Endothelial cell of umbilical vein (primary cell): ENCODE results near the gene GPR183. TPM values are rescaled to one million over a fixed set of nuclear protein-coding genes. Genes with fewer than 3 reads are reported as not detected.

Source experiments
- BruUV-seq: library from RNA; stranded (reverse); fragments of 400-500 nt; replicated peaks from 2 replicates; lab custom pipeline; 2021; lab: Mats Ljungman, UMichigan
- CTCF ChIA-PET: fragments of 300-600, 350-600 bp; sonication (Branson Sonifier 250); formaldehyde crosslinking; loops from one replicate; lab custom pipeline; 2021; ENCODE audit warnings: antibody characterized with exemption, inconsistent platforms; lab: Charles Lee
- POLR2A ChIA-PET: fragments of 300-600, 350-600 bp; sonication (Branson Sonifier 250); formaldehyde crosslinking; loops from one replicate; lab custom pipeline; 2021; ENCODE audit warnings: antibody characterized with exemption, inconsistent platforms; lab: Charles Lee
- DNase-seq: peaks from one replicate; pipeline ENCODE4 v3.0.0-alpha.2; 2011; ENCODE audit warnings: low read depth, low spot score
- FAIRE-seq: peaks from 2 replicates; lab custom pipeline; 2011; peaks lifted over from hg19 to GRCh38; lab: Jason Lieb, UNC
- H2AFZ ChIP-seq: 2 replicates; pipeline ENCODE4 v1.6.0; 2012; ENCODE audit warnings: low read depth, low read length, control low read depth, inconsistent platforms
- H3K27ac ChIP-seq: 2 replicates; pipeline ENCODE4 v1.5.1; 2011; ENCODE audit warnings: low read depth, mild to moderate bottlenecking, control low read depth, low read length, moderate library complexity; ENCODE audit not compliant: insufficient read depth
- H3K27me3 ChIP-seq, 2 experiments: 2 replicates each; pipeline versions ENCODE4 v1.6.0 to v1.6.1; 2011; ENCODE audit warnings: low read length in 2 of 2, mixed read lengths in 1 of 2; ENCODE audit not compliant: control insufficient read depth in 2 of 2, insufficient read depth in 2 of 2
- H3K36me3 ChIP-seq, 2 experiments: 2 replicates in 1 of 2; 3 replicates in 1 of 2; pipeline ENCODE4 v1.5.1; 2011; ENCODE audit warnings: low read length in 2 of 2, mild to moderate bottlenecking in 1 of 2, moderate library complexity in 1 of 2; ENCODE audit not compliant: control insufficient read depth in 2 of 2, insufficient read depth in 2 of 2; ENCODE audit errors: extremely low read depth in 1 of 2
- H3K4me1 ChIP-seq: 3 replicates; pipeline ENCODE4 v1.5.1; 2011; ENCODE audit warnings: mild to moderate bottlenecking, low read length; ENCODE audit not compliant: control insufficient read depth, insufficient read depth; ENCODE audit errors: extremely low read depth
- H3K4me2 ChIP-seq: 2 replicates; pipeline ENCODE4 v1.6.1; 2011; ENCODE audit warnings: low read length, control low read depth, mixed read lengths; ENCODE audit not compliant: insufficient read depth
- H3K4me3 ChIP-seq, 3 experiments: fragments of 200-600 bp in 1 of 3; sonication (generic), shearing (Covaris generic) in 1 of 3; replicated peaks in 1 of 3; 2 replicates each; pipeline ENCODE4 v1.5.1; 2011 to 2016; ENCODE audit warnings: control low read depth in 3 of 3, low read length in 3 of 3, mild to moderate bottlenecking in 2 of 3, inconsistent platforms in 1 of 3, low read depth in 1 of 3, moderate library complexity in 1 of 3; ENCODE audit not compliant: insufficient read depth in 1 of 3
- H3K79me2 ChIP-seq: 2 replicates; pipeline ENCODE4 v1.6.0; 2012; ENCODE audit warnings: low read length, inconsistent platforms; ENCODE audit not compliant: control insufficient read depth, insufficient read depth
- H3K9ac ChIP-seq: replicated peaks from 2 replicates; pipeline ENCODE3; 2011; ENCODE audit warnings: low read length, control low read depth; ENCODE audit not compliant: insufficient read depth; ENCODE audit errors: extremely low read depth
- H3K9me1 ChIP-seq: replicated peaks from 3 replicates; pipeline ENCODE4 v1.6.0; 2011; ENCODE audit warnings: mild to moderate bottlenecking, low read length; ENCODE audit not compliant: control insufficient read depth, insufficient read depth; ENCODE audit errors: extremely low read depth
- H3K9me3 ChIP-seq: replicated peaks from 2 replicates; pipeline ENCODE4 v1.5.1; 2012; ENCODE audit warnings: low read length, inconsistent platforms; ENCODE audit not compliant: control insufficient read depth, insufficient read depth
- H4K20me1 ChIP-seq: replicated peaks from 2 replicates; pipeline ENCODE3; 2011; ENCODE audit warnings: mild to moderate bottlenecking, low read length; ENCODE audit not compliant: control insufficient read depth, insufficient read depth; ENCODE audit errors: extremely low read depth
- CTCF ChIP-seq, 2 donors: IDR thresholded peaks; 1 replicate in 1 of 2; 2 replicates in 1 of 2; pipeline ENCODE4 v1.5.1; 2011; ENCODE audit warnings: low read length in 2 of 2, mild to moderate bottlenecking in 2 of 2, moderate library complexity in 2 of 2, control low read depth in 1 of 2, inconsistent platforms in 1 of 2, low read depth in 1 of 2; ENCODE audit not compliant: insufficient read depth in 1 of 2; ENCODE audit errors: extremely low read depth in 1 of 2
- EZH2 ChIP-seq: IDR thresholded peaks from 2 replicates; pipeline ENCODE4 v1.6.1; 2012; ENCODE audit warnings: borderline replicate concordance, low read depth, mild to moderate bottlenecking, moderate library complexity, low read length, inconsistent platforms; ENCODE audit not compliant: severe bottlenecking
- FOS ChIP-seq: IDR thresholded peaks from 2 replicates; pipeline ENCODE4 v1.6.1; 2011; ENCODE audit warnings: mild to moderate bottlenecking, low read length, moderate library complexity, borderline replicate concordance; ENCODE audit not compliant: insufficient read depth
- JUN ChIP-seq: IDR thresholded peaks from 2 replicates; pipeline ENCODE4 v1.6.1; 2011; ENCODE audit warnings: borderline replicate concordance, low read depth; ENCODE audit not compliant: insufficient read length, insufficient read depth
- POLR2A ChIP-seq: IDR thresholded peaks from 2 replicates; pipeline ENCODE4 v1.6.1; 2012; ENCODE audit warnings: low read depth, mild to moderate bottlenecking, control low read depth, low read length
- dilution Hi-C: fragments of 300-500 bp; cut with MboI; formaldehyde crosslinking; loops from one replicate; pipeline ENCODE4 v1.15.0; 2019; ENCODE audit warnings: low sequenced_read_pairs; ENCODE audit not compliant: extremely low pct_ligation_motif_present
- intact Hi-C: fragments of 100-400 bp; cut with micrococcal nuclease; formaldehyde crosslinking; loops from one replicate; pipeline ENCODE4 v1.10.0; 2022
- polyA plus RNA-seq, 4 experiments: library from polyadenylated mRNA; depleted of rRNA in 3 of 4; stranded (reverse) in 3 of 4; unstranded in 1 of 4; fragments of >200 nt; gene quantifications; 2 replicates each; pipeline versions ENCODE4 v1.2.1 to v1.2.3, GENCODE V29; 2011 to 2012; ENCODE audit warnings: missing spikeins in 1 of 4
- total RNA-seq: library from RNA; stranded (reverse); gene quantifications from 2 replicates; pipeline ENCODE4 v1.2.3, GENCODE V29; 2021

Gene GPR183
- total and polyA plus RNA-seq, 2 donors (not counting 3 experiments of a cell fraction or from before 2014, with no cell fraction given), result 0.23 TPM; not detected in 1

GRCh38 chr13:99316224-99316623 lies 9.0 kb upstream of the GPR183 start:
- CTCF ChIA-PET, result no interaction called here
- dilution Hi-C loops, result no loop called here

More at GRCh38 chr13:99316224-99316623, 9.0 kb upstream of the GPR183 start:
- POLR2A ChIA-PET, result no interaction called here
- no peak overlapping the region for H2AFZ ChIP-seq
- no peak overlapping the region for H3K4me2 ChIP-seq
- BruUV-seq, result no TSS peak
- no peaks in the 10 kb centered on the region for H3K9me1 ChIP-seq
- intact Hi-C loops, result no loop called here
- no peaks in the 10 kb centered on the region for H3K27me3 ChIP-seq
- no peaks in the 10 kb centered on the region for H3K9me3 ChIP-seq
- TF ChIP-seq FOS (no peak), POLR2A (no peak), JUN (no peak), CTCF (IDR thresholded peaks at IDR 0.05; ENCODE audit: extremely low read depth in 1 of 2, insufficient read depth in 1 of 2, low read depth in 1 of 2, low read length in 2 of 2) (no peak), EZH2 (no peak)
- no peak overlapping the region for H3K4me3 ChIP-seq
- H3K36me3 ChIP-seq, result no peaks in the 10 kb centered on the region
- no peaks in the 10 kb centered on the region for H3K79me2 ChIP-seq
- H3K4me1 ChIP-seq, result peaks cover 36% of the 10 kb centered on the region
- H3K9ac ChIP-seq, result no peak overlapping the region
- no peaks in the 10 kb centered on the region for H4K20me1 ChIP-seq
- H3K27ac ChIP-seq, result no peak overlapping the region
- DNase-seq (no peak), FAIRE-seq (no peak)
